ENCODE data around the gene AP1G2. TPM values are rescaled to one million over a fixed set of nuclear protein-coding genes. Genes with fewer than 3 reads are reported as not detected.
"Not testable (repeated sequence)": the region's sequence is repeated elsewhere in the genome, so short reads cannot be mapped to it uniquely, and the experiment has no call there.

AP1G2 gene
- total and polyA plus RNA-seq, 2 donors = 55.0 to 313 TPM

DNA sequence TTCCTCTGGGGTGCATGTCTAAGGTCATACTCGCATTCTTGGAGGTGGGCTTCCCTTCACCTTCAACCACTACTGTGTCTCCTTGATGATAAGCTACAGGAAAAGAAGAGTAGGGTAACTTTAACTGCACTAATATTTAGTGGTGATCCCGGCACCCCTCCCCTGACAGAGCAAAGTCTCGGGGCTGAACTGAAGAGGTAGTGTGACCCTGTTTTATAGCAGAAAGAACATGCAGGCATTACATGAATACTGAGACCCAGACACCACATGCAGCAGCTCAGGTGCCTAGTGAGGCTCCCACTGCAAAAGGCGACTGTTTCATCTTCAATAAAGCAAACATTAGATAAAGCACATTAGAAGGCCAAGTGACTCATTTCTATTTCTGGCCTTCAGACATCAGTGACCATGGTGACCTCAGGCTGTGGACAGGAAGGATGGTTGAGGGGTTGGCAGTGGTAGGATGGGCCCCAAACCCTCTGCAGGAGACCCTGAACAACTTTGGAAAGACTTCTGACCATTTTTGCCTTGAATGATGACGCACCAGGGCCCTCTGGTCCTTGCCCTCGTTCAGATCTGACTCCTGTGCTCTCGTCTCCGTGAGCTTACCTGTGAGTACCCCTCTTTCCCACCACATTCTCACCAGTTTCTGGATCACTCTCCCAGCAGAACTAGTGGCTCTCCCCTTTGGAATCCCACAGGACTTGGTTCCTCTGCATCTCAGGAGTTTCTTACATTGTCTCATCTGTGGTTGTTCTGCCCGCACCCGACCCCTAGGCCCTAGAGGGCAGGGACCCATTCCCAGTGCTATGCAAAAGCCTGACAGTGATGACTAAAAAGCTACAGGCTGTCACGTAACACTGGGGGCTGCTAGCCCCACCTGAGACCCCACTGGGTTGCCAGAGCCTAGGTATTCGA lies 34.8 kb upstream of the AP1G2 start:
- DNase-seq (ENCODE audit: low read depth in 6 of 9, low spot score in 9 of 9) = no peak
- Histone ChIP-seq H3K27ac (ENCODE audit: low read depth in 1 of 2, low read length in 1 of 2) (no peak overlapping the region), H3K4me1 (ENCODE audit: control insufficient read depth in 2 of 2, insufficient read depth in 2 of 2, low read length in 2 of 2) (no peaks in the 10 kb centered on the region), H3K4me3 (ENCODE audit: low read length in 2 of 2) (no peak overlapping the region), H3K9me3 (ENCODE audit: control insufficient read depth in 2 of 2, insufficient read depth in 1 of 2, low read length in 1 of 2) (no peaks in the 10 kb centered on the region), H3K27me3 (ENCODE audit: control insufficient read depth in 2 of 2, insufficient read depth in 1 of 2, low read length in 1 of 2) (no peaks in the 10 kb centered on the region), H3K36me3 (ENCODE audit: control insufficient read depth in 2 of 2, insufficient read depth in 2 of 2, low read length in 1 of 2) (no peaks in the 10 kb centered on the region)
- 97% methylated on average over 12 of the region's 12 CpGs for WGBS

DNA sequence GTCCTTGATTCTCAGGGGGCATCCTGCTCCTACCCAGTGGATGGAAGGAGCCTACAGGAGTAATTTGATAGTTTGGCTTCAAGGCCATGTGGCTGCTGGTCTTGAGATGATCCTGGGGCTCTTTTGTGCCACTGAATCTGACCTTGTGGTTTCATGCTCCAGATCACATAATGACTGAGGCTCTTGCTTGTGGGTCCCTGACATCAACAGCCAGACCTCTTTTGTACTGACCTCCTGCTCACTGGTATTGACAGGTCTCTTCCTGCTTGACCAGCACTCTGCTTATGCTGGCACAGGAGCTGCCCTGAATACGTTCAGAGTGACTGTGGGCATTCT lies 34.2 kb upstream of the AP1G2 start:
- 88% methylated on average over 1 of the region's 1 CpG for whole genome bisulfite sequencing

DNA sequence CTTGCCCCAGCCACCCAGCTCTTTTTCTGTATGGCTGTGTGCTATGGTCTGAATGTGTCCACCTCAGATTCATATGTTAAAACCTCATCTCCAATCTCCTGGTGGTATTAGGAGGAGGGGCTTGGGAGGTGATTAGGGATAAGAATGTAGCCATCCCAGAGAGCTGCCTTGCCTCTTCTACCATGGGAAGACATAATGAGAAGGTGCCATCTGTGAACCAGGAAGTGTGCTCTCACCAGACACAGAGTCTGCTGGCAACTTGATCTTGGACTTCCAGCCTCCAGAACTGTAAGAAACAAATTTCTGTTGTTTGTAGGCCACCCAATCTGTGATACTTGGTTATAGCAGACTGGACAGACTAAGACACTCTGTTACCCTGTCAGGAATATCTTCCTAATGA lies 33.8 kb upstream of the AP1G2 start:
- no peak for DNase-seq (ENCODE audit: low read depth in 6 of 9, low spot score in 9 of 9)
- Histone ChIP-seq H3K36me3 (ENCODE audit: control insufficient read depth in 2 of 2, insufficient read depth in 2 of 2, low read length in 1 of 2) (no peaks in the 10 kb centered on the region), H3K27me3 (ENCODE audit: control insufficient read depth in 2 of 2, insufficient read depth in 1 of 2, low read length in 1 of 2) (no peaks in the 10 kb centered on the region), H3K9me3 (ENCODE audit: control insufficient read depth in 2 of 2, insufficient read depth in 1 of 2, low read length in 1 of 2) (no peaks in the 10 kb centered on the region), H3K4me1 (ENCODE audit: control insufficient read depth in 2 of 2, insufficient read depth in 2 of 2, low read length in 2 of 2) (no peaks in the 10 kb centered on the region), H3K27ac (ENCODE audit: low read depth in 1 of 2, low read length in 1 of 2) (no peak overlapping the region), H3K4me3 (ENCODE audit: low read length in 2 of 2) (no peak overlapping the region)

More for the DNA sequence above, 34.2 kb upstream of the AP1G2 start:
- Histone ChIP-seq H3K36me3 (ENCODE audit: control insufficient read depth in 2 of 2, insufficient read depth in 2 of 2, low read length in 1 of 2) (no peaks in the 10 kb centered on the region), H3K9me3 (ENCODE audit: control insufficient read depth in 2 of 2, insufficient read depth in 1 of 2, low read length in 1 of 2) (no peaks in the 10 kb centered on the region), H3K27me3 (ENCODE audit: control insufficient read depth in 2 of 2, insufficient read depth in 1 of 2, low read length in 1 of 2) (no peaks in the 10 kb centered on the region), H3K27ac (ENCODE audit: low read depth in 1 of 2, low read length in 1 of 2) (no peak overlapping the region), H3K4me1 (ENCODE audit: control insufficient read depth in 2 of 2, insufficient read depth in 2 of 2, low read length in 2 of 2) (no peaks in the 10 kb centered on the region), H3K4me3 (ENCODE audit: low read length in 2 of 2) (no peak overlapping the region)
- no peak for DNase-seq (ENCODE audit: low read depth in 6 of 9, low spot score in 9 of 9)

DNA sequence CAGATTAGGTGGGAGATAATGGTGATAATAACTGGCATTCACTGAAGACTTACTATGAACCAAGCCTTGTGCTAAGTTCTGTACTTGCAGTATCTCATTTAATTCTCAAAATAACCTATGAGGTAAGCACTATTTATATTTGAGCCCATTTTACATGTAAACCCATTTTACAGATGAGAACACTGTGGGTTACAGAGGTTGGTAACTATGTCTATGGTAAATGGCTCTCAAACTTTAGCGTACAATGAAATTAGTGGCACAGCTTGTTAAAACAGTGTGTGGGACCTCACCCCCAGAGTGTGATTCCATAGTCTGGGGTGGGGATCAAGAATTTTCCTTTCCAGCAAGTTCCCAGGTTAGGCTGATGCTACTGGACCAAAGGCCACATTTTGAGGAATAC lies 33.2 kb upstream of the AP1G2 start:
- H3K4me3 ChIP-seq (ENCODE audit: low read length in 2 of 2) = no peak overlapping the region
- no peaks in the 10 kb centered on the region for H3K9me3 ChIP-seq (ENCODE audit: control insufficient read depth in 2 of 2, insufficient read depth in 1 of 2, low read length in 1 of 2)
- no peaks in the 10 kb centered on the region for H3K36me3 ChIP-seq (ENCODE audit: control insufficient read depth in 2 of 2, insufficient read depth in 2 of 2, low read length in 1 of 2)
- no peak overlapping the region for H3K27ac ChIP-seq (ENCODE audit: low read depth in 1 of 2, low read length in 1 of 2)
- no peaks in the 10 kb centered on the region for H3K27me3 ChIP-seq (ENCODE audit: control insufficient read depth in 2 of 2, insufficient read depth in 1 of 2, low read length in 1 of 2)
- DNase-seq (ENCODE audit: low read depth in 6 of 9, low spot score in 9 of 9) = no peak
- H3K4me1 ChIP-seq (ENCODE audit: control insufficient read depth in 2 of 2, insufficient read depth in 2 of 2, low read length in 2 of 2) = no peaks in the 10 kb centered on the region
- 100% methylated on average over 1 of the region's 1 CpG for WGBS

DNA sequence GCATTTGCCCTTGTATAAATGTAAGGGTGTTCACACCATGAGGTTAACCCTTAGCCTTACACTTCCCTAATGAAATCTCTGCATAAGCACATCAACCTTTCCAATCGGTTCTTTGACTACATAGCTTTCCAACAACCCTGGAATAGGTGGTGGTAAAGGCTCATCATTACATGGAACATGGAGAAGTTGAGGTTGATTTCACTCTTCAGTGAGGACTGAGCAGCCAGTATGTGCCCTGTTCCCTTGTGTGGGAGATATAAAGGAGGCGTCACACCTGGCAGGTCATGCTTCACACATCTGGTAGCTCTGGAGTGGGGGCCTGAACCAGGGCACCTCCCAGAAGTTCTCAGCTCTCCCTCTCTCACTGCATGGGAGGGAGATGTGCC lies 32.7 kb upstream of the AP1G2 start:
- H3K4me1 ChIP-seq (ENCODE audit: control insufficient read depth in 2 of 2, insufficient read depth in 2 of 2, low read length in 2 of 2) = no peaks in the 10 kb centered on the region
- no peaks in the 10 kb centered on the region for H3K27me3 ChIP-seq (ENCODE audit: control insufficient read depth in 2 of 2, insufficient read depth in 1 of 2, low read length in 1 of 2)
- H3K9me3 ChIP-seq (ENCODE audit: control insufficient read depth in 2 of 2, insufficient read depth in 1 of 2, low read length in 1 of 2) = no peaks in the 10 kb centered on the region
- H3K4me3 ChIP-seq (ENCODE audit: low read length in 2 of 2) = no peak overlapping the region
- no peak overlapping the region for H3K27ac ChIP-seq (ENCODE audit: low read depth in 1 of 2, low read length in 1 of 2)
- WGBS = 95% methylated on average over 2 of the region's 2 CpGs
- no peaks in the 10 kb centered on the region for H3K36me3 ChIP-seq (ENCODE audit: control insufficient read depth in 2 of 2, insufficient read depth in 2 of 2, low read length in 1 of 2)
- DNase-seq (ENCODE audit: low read depth in 6 of 9, low spot score in 9 of 9) = no peak

DNA sequence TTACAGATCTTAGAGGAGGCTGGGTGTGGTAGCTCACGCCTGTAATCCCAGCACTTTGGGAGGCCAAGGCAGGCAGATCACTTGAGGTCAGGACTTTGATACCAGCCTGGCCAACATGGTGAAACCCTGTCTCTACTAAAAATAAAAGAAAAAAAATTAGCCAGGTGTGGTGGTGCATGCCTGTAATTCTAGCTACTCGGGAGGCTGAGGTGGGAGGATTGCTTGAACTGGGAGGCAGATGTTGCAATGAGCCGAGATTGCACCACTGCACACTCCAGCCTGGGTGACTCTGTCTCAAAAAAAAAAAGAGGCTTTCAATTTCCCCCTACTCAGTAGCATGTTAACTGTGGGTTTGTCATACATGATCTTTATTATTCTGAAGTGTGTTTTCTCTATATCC lies 26.6 kb upstream of the AP1G2 start:
- H3K36me3 ChIP-seq (ENCODE audit: control insufficient read depth in 2 of 2, insufficient read depth in 2 of 2, low read length in 1 of 2); DNase-seq (ENCODE audit: low read depth in 6 of 9, low spot score in 9 of 9); H3K4me1 ChIP-seq (ENCODE audit: control insufficient read depth in 2 of 2, insufficient read depth in 2 of 2, low read length in 2 of 2); H3K27me3 ChIP-seq (ENCODE audit: control insufficient read depth in 2 of 2, insufficient read depth in 1 of 2, low read length in 1 of 2); H3K27ac ChIP-seq (ENCODE audit: low read depth in 1 of 2, low read length in 1 of 2); H3K9me3 ChIP-seq (ENCODE audit: control insufficient read depth in 2 of 2, insufficient read depth in 1 of 2, low read length in 1 of 2); H3K4me3 ChIP-seq (ENCODE audit: low read length in 2 of 2): not testable (repeated sequence)
- WGBS = 95% methylated on average over 3 of the region's 3 CpGs

DNA sequence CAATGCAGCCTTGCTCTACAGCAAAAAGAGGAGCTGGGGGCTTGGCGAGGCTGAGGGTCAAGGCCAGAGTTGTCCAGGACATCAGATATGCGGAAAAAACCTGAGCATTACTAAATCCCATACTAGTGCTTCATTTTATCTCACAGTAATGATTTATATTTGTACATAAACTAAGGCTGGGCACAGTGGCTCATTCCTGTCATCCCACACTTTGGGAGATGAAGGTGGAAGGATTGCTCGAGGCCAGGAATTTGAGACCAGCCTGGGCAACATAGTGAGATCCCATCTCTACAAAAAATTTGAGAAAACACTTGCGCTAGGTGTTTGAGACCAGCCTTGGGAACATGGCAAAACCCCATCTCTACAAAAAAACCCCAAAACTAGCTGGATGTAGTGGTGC lies 22.6 kb upstream of the AP1G2 start:
- H3K4me3 ChIP-seq (ENCODE audit: low read length in 2 of 2) = no peak overlapping the region
- no peaks in the 10 kb centered on the region for H3K9me3 ChIP-seq (ENCODE audit: control insufficient read depth in 2 of 2, insufficient read depth in 1 of 2, low read length in 1 of 2)
- 91% methylated on average over 4 of the region's 4 CpGs for WGBS
- H3K27me3 ChIP-seq (ENCODE audit: control insufficient read depth in 2 of 2, insufficient read depth in 1 of 2, low read length in 1 of 2) = peaks cover 0 to 3% of the 10 kb centered on the region in 2 donors
- H3K4me1 ChIP-seq (ENCODE audit: control insufficient read depth in 2 of 2, insufficient read depth in 2 of 2, low read length in 2 of 2) = peaks cover 0 to 5% of the 10 kb centered on the region in 2 donors
- no peaks in the 10 kb centered on the region for H3K36me3 ChIP-seq (ENCODE audit: control insufficient read depth in 2 of 2, insufficient read depth in 2 of 2, low read length in 1 of 2)
- DNase-seq (ENCODE audit: low read depth in 6 of 9, low spot score in 9 of 9) = no peak
- H3K27ac ChIP-seq (ENCODE audit: low read depth in 1 of 2, low read length in 1 of 2) = no peak overlapping the region

DNA sequence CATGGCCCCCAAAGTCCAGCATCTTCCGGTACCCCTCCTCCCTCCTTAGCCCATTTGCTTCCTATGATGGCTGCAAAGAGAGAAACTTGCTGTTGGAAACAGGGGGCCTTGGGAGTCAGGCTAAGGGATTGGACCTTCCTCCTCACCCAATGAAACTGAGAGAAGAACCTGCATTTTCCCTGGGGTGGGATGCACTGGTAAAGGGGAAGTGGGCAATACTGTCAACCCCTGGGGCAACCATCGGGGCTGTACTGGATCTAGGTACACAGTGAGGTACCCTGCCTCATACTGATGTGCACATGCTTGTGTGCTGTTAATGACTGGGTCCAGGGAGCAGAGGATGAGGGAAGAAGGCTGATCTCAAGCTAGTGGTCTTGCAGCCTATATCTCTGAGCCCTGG lies 22.0 kb upstream of the AP1G2 start:
- Histone ChIP-seq H3K4me1 (ENCODE audit: control insufficient read depth in 2 of 2, insufficient read depth in 2 of 2, low read length in 2 of 2) (peaks cover 0 to 5% of the 10 kb centered on the region in 2 donors), H3K4me3 (ENCODE audit: low read length in 2 of 2) (no peak overlapping the region), H3K27me3 (ENCODE audit: control insufficient read depth in 2 of 2, insufficient read depth in 1 of 2, low read length in 1 of 2) (peaks cover 0 to 3% of the 10 kb centered on the region in 2 donors), H3K9me3 (ENCODE audit: control insufficient read depth in 2 of 2, insufficient read depth in 1 of 2, low read length in 1 of 2) (no peaks in the 10 kb centered on the region), H3K27ac (ENCODE audit: low read depth in 1 of 2, low read length in 1 of 2) (no peak overlapping the region), H3K36me3 (ENCODE audit: control insufficient read depth in 2 of 2, insufficient read depth in 2 of 2, low read length in 1 of 2) (no peaks in the 10 kb centered on the region)
- DNase-seq (ENCODE audit: low read depth in 6 of 9, low spot score in 9 of 9) = no peak
- WGBS = 81% methylated on average over 2 of the region's 2 CpGs

DNA sequence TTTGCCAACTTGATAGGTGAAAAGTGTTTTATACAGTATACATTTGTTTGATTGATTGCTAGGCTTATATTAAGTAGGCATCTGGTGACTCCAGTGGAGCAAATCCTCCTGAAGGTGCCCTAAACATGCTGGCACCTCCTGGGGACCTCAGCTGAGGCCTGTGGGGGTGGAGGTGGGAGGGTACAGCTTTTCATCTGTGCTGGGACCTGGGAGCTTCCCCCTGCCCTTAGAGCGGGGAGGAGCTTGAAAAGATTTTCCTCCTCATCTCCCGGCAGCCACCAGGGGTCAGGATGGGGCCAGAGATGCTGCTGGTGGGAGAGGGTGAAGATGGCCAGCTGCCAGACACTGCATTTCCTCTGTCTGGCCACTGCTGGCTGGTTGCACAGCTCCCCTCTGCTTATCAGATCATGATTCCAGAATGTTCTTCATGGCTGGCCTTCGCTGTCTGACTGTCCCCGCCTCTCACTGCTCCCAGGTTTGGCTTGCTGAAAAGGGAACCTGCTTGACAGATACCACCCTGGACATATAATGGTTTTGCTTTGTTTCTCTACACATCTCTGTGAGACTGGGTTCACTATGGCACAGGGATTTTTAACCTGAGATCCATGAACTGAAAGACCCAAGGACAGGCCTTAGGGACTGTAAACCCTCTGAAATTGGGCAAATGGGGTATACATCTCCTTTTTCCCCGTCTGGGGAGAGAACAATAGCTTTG lies 21.4 kb upstream of the AP1G2 start:
- H3K27me3 ChIP-seq (ENCODE audit: control insufficient read depth in 2 of 2, insufficient read depth in 1 of 2, low read length in 1 of 2) = peaks cover 0 to 3% of the 10 kb centered on the region in 2 donors
- no peaks in the 10 kb centered on the region for H3K36me3 ChIP-seq (ENCODE audit: control insufficient read depth in 2 of 2, insufficient read depth in 2 of 2, low read length in 1 of 2)
- no peaks in the 10 kb centered on the region for H3K9me3 ChIP-seq (ENCODE audit: control insufficient read depth in 2 of 2, insufficient read depth in 1 of 2, low read length in 1 of 2)
- 20% methylated on average over 5 of the region's 5 CpGs for WGBS
- H3K27ac ChIP-seq (ENCODE audit: low read depth in 1 of 2, low read length in 1 of 2) = no peak overlapping the region
- H3K4me1 ChIP-seq (ENCODE audit: control insufficient read depth in 2 of 2, insufficient read depth in 2 of 2, low read length in 2 of 2) = peaks cover 0 to 5% of the 10 kb centered on the region in 2 donors
- no peak overlapping the region for H3K4me3 ChIP-seq (ENCODE audit: low read length in 2 of 2)
- DNase-seq (ENCODE audit: low read depth in 6 of 9, low spot score in 9 of 9) = peak; percentile 27 to 68 (median 38)
